Stimulated activated CD8-positive, alpha-beta memory T cell treated with anti-CD3 and anti-CD28 coated beads, Interleukin-7, amount 100 ng/mL, for 48 hours (primary cell): Measurements from ENCODE around the gene SLX9.
A peak's percentile ranks its signal among the peaks of the same experiment; 100 is the strongest.
"Not testable (repeated sequence)": the region's sequence is repeated elsewhere in the genome, so short reads cannot be mapped to it uniquely, and the experiment has no call there.

Experiments
- DNase-seq, 2 donors: peaks; one replicate each; pipeline ENCODE4 v3.0.0-alpha.2; 2020; ENCODE audit warnings: low read depth in 1 of 2; ENCODE audit errors: extremely low read depth in 1 of 2

Gene SLX9

GRCh38 chr21:44901391-44902074 lies 38.3 kb upstream of the SLX9 start:
- DNase-seq = no peak

GRCh38 chr21:44902268-44903049 lies 37.4 kb upstream of the SLX9 start:
- DNase-seq = no peak

GRCh38 chr21:44903050-44903685 lies 36.7 kb upstream of the SLX9 start:
- no peak for DNase-seq

- DNase-seq = no peak
These were observed 36.1 kb upstream of the SLX9 start for GRCh38 chr21:44903689-44904088.

GRCh38 chr21:44904141-44904923 lies 35.5 kb upstream of the SLX9 start:
- no peak for DNase-seq

- no peak for DNase-seq
These were observed 34.7 kb upstream of the SLX9 start for GRCh38 chr21:44905016-44905727.

- no peak for DNase-seq
These were observed 34.1 kb upstream of the SLX9 start for GRCh38 chr21:44905728-44906090.

GRCh38 chr21:44907225-44907965 lies 32.4 kb upstream of the SLX9 start:
- DNase-seq = no peak

GRCh38 chr21:44907966-44908895 lies 31.6 kb upstream of the SLX9 start:
- no peak for DNase-seq

- no peak for DNase-seq
These were observed 30.9 kb upstream of the SLX9 start for GRCh38 chr21:44908908-44909307.

GRCh38 chr21:44909719-44910118 lies 30.1 kb upstream of the SLX9 start:
- DNase-seq = no peak

GRCh38 chr21:44910229-44911067 lies 29.4 kb upstream of the SLX9 start:
- DNase-seq = no peak

GRCh38 chr21:44911068-44911383 lies 28.8 kb upstream of the SLX9 start:
- no peak for DNase-seq

GRCh38 chr21:44911384-44912157 lies 28.3 kb upstream of the SLX9 start:
- peak in 1 of 2 donors; percentile 37 for DNase-seq

GRCh38 chr21:44912158-44912473 lies 27.7 kb upstream of the SLX9 start:
- no peak for DNase-seq

- not testable (repeated sequence) for DNase-seq
These were observed 27.1 kb upstream of the SLX9 start for GRCh38 chr21:44912506-44913412.
